OCI-LY7 (cell line): ENCODE measurements around the gene KRTAP22-1. TPM values are rescaled to one million over a fixed set of nuclear protein-coding genes. Genes with fewer than 3 reads are reported as not detected.

Source experiments
- BruUV-seq: library from RNA; stranded (reverse); fragments of 400-500 nt; replicated peaks from 2 replicates; lab custom pipeline; 2021; lab: Mats Ljungman, UMichigan
- CTCF ChIA-PET: fragments of 300-600 bp; sonication (Branson Sonifier 250); formaldehyde crosslinking; loops from one replicate; lab custom pipeline; 2022; ENCODE audit warnings: antibody characterized with exemption; ENCODE audit not compliant: unreplicated experiment; lab: Charles Lee
- POLR2A ChIA-PET: fragments of 300-600 bp; sonication (Branson Sonifier 250); formaldehyde crosslinking; loops from one replicate; lab custom pipeline; 2022; ENCODE audit warnings: antibody characterized with exemption; lab: Charles Lee
- DNase-seq: peaks from one replicate; pipeline ENCODE4 v3.0.0-alpha.2; 2015; ENCODE audit warnings: low spot score
- H2AFZ ChIP-seq: fragments of 200-600 bp; sonication (generic), shearing (Covaris generic); 2 replicates; pipeline ENCODE4 v1.6.1; 2014; ENCODE audit warnings: mild to moderate bottlenecking, antibody characterized with exemption, low read length, moderate library complexity
- H3K27ac ChIP-seq: fragments of 200-600 bp; sonication (generic); 2 replicates; pipeline ENCODE4 v1.5.1; 2014; ENCODE audit warnings: mixed run types, low read depth, mild to moderate bottlenecking, moderate library complexity, low read length, inconsistent platforms; ENCODE audit not compliant: poor library complexity, severe bottlenecking
- H3K36me3 ChIP-seq: fragments of 200-600 bp; sonication (generic); 2 replicates; pipeline ENCODE4 v1.6.1; 2014; ENCODE audit warnings: mild to moderate bottlenecking, antibody characterized with exemption, low read length, moderate library complexity, mixed read lengths; ENCODE audit not compliant: insufficient read depth
- H3K4me1 ChIP-seq: fragments of 200-600 bp; sonication (generic); 2 replicates; pipeline ENCODE4 v1.5.1; 2014; ENCODE audit warnings: mild to moderate bottlenecking, low read length; ENCODE audit not compliant: insufficient read depth, poor library complexity, severe bottlenecking
- H3K4me2 ChIP-seq: fragments of 200-600 bp; sonication (generic); 2 replicates; pipeline ENCODE4 v1.6.1; 2014; ENCODE audit warnings: mild to moderate bottlenecking, low read length
- H3K4me3 ChIP-seq: fragments of 200-600 bp; sonication (generic); 2 replicates; pipeline ENCODE4 v1.5.1; 2014; ENCODE audit warnings: mild to moderate bottlenecking, low read depth, low read length; ENCODE audit not compliant: poor library complexity, severe bottlenecking
- H3K79me2 ChIP-seq: fragments of 200-600 bp; sonication (generic); 2 replicates; pipeline ENCODE4 v1.6.1; 2016; ENCODE audit warnings: low read depth, mild to moderate bottlenecking, low read length, moderate library complexity, mixed read lengths; ENCODE audit not compliant: insufficient read depth
- H3K9me2 ChIP-seq: fragments of 200-600 bp; sonication (generic); 2 replicates; pipeline ENCODE4 v1.6.1; 2016; ENCODE audit warnings: mild to moderate bottlenecking, low read length, mixed read lengths; ENCODE audit not compliant: insufficient read depth
- H3K9me3 ChIP-seq: fragments of 200-600 bp; sonication (generic); 2 replicates; pipeline ENCODE4 v1.6.1; 2014; ENCODE audit warnings: mild to moderate bottlenecking, mixed run types, low read length, mixed read lengths
- H4K20me1 ChIP-seq: fragments of 200-600 bp; sonication (generic); 2 replicates; pipeline ENCODE4 v1.6.1; 2014; ENCODE audit warnings: mild to moderate bottlenecking, antibody characterized with exemption, low read length, moderate library complexity, mixed read lengths; ENCODE audit not compliant: insufficient read depth
- EZH2phosphoT487 ChIP-seq: fragments of 200-600 bp; sonication (generic); IDR thresholded peaks from 2 replicates; pipeline ENCODE4 v1.6.1; 2018; ENCODE audit warnings: low read depth, borderline replicate concordance, mild to moderate bottlenecking, mixed run types, antibody characterized with exemption, low read length, moderate library complexity, mixed read lengths
- intact Hi-C: fragments of 100-400 bp; cut with micrococcal nuclease; formaldehyde crosslinking; loops from one replicate; pipeline ENCODE4 v1.10.0; 2022; ENCODE audit not compliant: unreplicated experiment
- total RNA-seq, 2 experiments: library from RNA; depleted of rRNA in 1 of 2; stranded (reverse); fragments of >200 nt in 1 of 2; shearing (Covaris generic) in 1 of 2; gene quantifications; 2 replicates each; pipeline ENCODE4 v1.2.3, GENCODE V29; 2014 to 2022
- TF ChIP-seq, protein P1 (sequence below): fragments of 200-600 bp; sonication (generic); conservative IDR thresholded peaks from 2 replicates; pipeline ENCODE4 v1.5.1; 2014; ENCODE audit warnings: mild to moderate bottlenecking, antibody characterized with exemption, low read length, moderate library complexity, mixed read lengths

The KRTAP22-1 gene
- total RNA-seq, 2 experiments from 2014 or later = not detected

DNA sequence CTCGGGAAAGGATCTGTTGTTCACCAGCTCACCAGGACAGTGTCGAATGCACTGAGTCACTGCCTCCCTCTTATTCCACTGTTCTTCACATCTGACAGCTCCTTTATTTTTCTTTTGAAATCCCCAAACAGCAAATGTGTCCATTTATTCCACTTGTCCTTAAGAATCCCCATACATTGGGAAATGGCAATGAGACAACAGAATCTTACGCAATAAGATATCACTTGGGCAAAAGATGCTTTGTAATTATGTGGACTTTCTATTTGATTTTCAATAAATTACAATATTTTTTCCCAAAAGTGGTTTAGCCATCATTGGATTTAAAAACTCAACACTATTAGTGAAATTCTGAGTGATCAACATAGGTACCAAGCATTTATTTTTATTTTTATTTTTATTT is 37.8 kb downstream of the KRTAP22-1 start:
- CTCF ChIA-PET = no interaction called here
- Histone ChIP-seq H2AFZ (no peak overlapping the region), H3K9me2 (no peaks in the 10 kb centered on the region), H3K4me1 (no peaks in the 10 kb centered on the region), H3K36me3 (no peaks in the 10 kb centered on the region), H4K20me1 (no peaks in the 10 kb centered on the region), H3K4me2 (no peak overlapping the region), H3K27ac (no peak overlapping the region), H3K9me3 (no peaks in the 10 kb centered on the region), H3K4me3 (no peak overlapping the region), H3K79me2 (no peaks in the 10 kb centered on the region)
- intact Hi-C loops = no loop called here
- TF ChIP-seq, protein P1, sequence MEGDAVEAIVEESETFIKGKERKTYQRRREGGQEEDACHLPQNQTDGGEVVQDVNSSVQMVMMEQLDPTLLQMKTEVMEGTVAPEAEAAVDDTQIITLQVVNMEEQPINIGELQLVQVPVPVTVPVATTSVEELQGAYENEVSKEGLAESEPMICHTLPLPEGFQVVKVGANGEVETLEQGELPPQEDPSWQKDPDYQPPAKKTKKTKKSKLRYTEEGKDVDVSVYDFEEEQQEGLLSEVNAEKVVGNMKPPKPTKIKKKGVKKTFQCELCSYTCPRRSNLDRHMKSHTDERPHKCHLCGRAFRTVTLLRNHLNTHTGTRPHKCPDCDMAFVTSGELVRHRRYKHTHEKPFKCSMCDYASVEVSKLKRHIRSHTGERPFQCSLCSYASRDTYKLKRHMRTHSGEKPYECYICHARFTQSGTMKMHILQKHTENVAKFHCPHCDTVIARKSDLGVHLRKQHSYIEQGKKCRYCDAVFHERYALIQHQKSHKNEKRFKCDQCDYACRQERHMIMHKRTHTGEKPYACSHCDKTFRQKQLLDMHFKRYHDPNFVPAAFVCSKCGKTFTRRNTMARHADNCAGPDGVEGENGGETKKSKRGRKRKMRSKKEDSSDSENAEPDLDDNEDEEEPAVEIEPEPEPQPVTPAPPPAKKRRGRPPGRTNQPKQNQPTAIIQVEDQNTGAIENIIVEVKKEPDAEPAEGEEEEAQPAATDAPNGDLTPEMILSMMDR = no peak
- no peak for TF ChIP-seq EZH2phosphoT487
- BruUV-seq = no TSS peak
- no peak for DNase-seq
- POLR2A ChIA-PET = no interaction called here

DNA sequence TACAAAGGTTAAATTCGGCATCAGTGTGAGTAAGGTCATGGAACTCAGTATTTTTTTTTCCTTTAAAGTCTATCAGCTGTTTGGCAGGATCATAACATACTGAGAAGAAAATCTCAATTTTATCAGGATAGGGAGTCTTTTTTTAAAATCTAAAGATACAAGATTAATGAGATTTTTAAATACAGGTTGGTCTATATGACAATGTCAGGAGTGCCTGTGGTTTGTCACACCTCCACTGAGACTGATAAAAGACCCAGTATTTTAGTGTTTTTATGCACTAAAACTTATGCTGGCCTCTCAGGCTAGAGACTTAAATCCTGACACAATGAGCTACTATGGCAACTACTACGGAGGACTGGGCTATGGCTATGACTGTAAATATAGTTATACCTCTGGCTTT is 41.7 kb downstream of the KRTAP22-1 start, which contains the start of gene KRTAP20-3:
TSS of gene KRTAP20-3 (plus strand) at position 301 of the 400 bp plus-strand sequence.
- H3K4me3 ChIP-seq = no peak within 1 kb of the TSS
- no peaks in the 10 kb centered on the region for H3K79me2 ChIP-seq
- H3K36me3 ChIP-seq = no peaks in the 10 kb centered on the region
- H3K4me2 ChIP-seq = no peak within 1 kb of the TSS
- H3K9me2 ChIP-seq = no peaks in the 10 kb centered on the region
- no peak within 1 kb of the TSS for H2AFZ ChIP-seq
- no TSS peak for BruUV-seq
- intact Hi-C loops = no loop called here
- no peaks in the 10 kb centered on the region for H3K4me1 ChIP-seq
- H3K27ac ChIP-seq = no peak within 1 kb of the TSS
- no peaks in the 10 kb centered on the region for H4K20me1 ChIP-seq
- CTCF ChIA-PET = no interaction called here
- DNase-seq = no peak
- POLR2A ChIA-PET = no interaction called here
- H3K9me3 ChIP-seq = no peaks in the 10 kb centered on the region
- no peak for TF ChIP-seq EZH2phosphoT487
- TF ChIP-seq, protein P1 = no peak

DNA sequence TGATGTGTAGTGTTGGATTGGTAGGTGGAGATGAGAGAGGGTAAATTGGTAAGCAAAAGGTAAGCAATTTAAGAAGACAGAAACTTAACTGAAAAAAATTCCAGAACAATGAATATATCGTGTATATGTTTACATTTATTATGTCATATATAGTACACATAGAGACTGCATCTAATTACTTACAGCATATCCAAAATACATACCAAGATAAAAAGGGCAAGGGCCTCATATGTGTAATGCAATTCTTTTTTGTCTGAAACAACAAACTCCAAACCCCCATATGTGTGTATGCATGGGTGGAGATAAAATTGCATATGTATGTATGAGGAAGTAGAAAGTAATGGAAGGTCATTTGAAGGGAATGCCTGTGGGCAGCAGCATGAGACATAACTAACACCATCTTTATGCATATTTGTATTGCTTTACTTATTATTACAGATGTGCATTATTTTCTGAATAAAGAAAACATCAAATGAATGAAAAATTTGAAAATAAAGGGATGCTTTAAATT is 46.1 kb downstream of the KRTAP22-1 start:
- H3K9me2 ChIP-seq = no peaks in the 10 kb centered on the region
- no peaks in the 10 kb centered on the region for H3K36me3 ChIP-seq
- TF ChIP-seq, protein P1 = no peak
- TF ChIP-seq EZH2phosphoT487 = no peak
- H3K4me3 ChIP-seq = no peak overlapping the region
- no peak overlapping the region for H3K4me2 ChIP-seq
- H3K79me2 ChIP-seq = no peaks in the 10 kb centered on the region
- no peak for DNase-seq
- intact Hi-C loops = no loop called here
- H3K4me1 ChIP-seq = no peaks in the 10 kb centered on the region
- H3K9me3 ChIP-seq = no peaks in the 10 kb centered on the region
- no peak overlapping the region for H2AFZ ChIP-seq
- CTCF ChIA-PET = no interaction called here
- POLR2A ChIA-PET = interaction anchor here (0.7 kb wide), 2 partner anchors 386 to 1367 kb away, joined by 3 to 4 read pairs; no protein-coding TSS in a partner anchor
- no TSS peak for BruUV-seq
- H4K20me1 ChIP-seq = no peaks in the 10 kb centered on the region
- H3K27ac ChIP-seq = no peak overlapping the region
